PC-9 (cell line): ENCODE results near the gene ARHGEF9. TPM values are rescaled to one million over a fixed set of nuclear protein-coding genes. Genes with fewer than 3 reads are reported as not detected.
"Not testable (repeated sequence)": the region's sequence is repeated elsewhere in the genome, so short reads cannot be mapped to it uniquely, and the experiment has no call there.

ENCODE experiments used
- BruUV-seq: library from RNA; stranded (reverse); fragments of 400-500 nt; replicated peaks from 2 replicates; lab custom pipeline; 2021; lab: Mats Ljungman, UMichigan
- CTCF ChIA-PET: fragments of 300-600 bp; sonication (Branson Sonifier 250); formaldehyde crosslinking; loops from one replicate; lab custom pipeline; 2022; ENCODE audit warnings: antibody characterized with exemption; lab: Charles Lee
- POLR2A ChIA-PET: fragments of 300-600 bp; sonication (Branson Sonifier 250); formaldehyde crosslinking; loops from one replicate; lab custom pipeline; 2022; ENCODE audit warnings: antibody characterized with exemption; ENCODE audit not compliant: unreplicated experiment; lab: Charles Lee
- DNase-seq, 2 experiments: peaks; one replicate each; pipeline versions ENCODE4 v3.0.0 to v3.0.0-alpha.2; 2015 to 2022; ENCODE audit warnings: mixed read lengths in 1 of 2
- H2AFZ ChIP-seq: fragments of 200-600 bp; sonication (generic); 2 replicates; pipeline ENCODE4 v1.8.1; 2017; ENCODE audit warnings: antibody characterized with exemption
- H3F3A ChIP-seq: fragments of 200-600 bp; sonication (generic); 2 replicates; pipeline ENCODE4 v1.8.1; 2017; ENCODE audit warnings: antibody characterized with exemption, mild to moderate bottlenecking, low read depth; ENCODE audit not compliant: insufficient read depth
- H3K27ac ChIP-seq: fragments of 200-600 bp; sonication (generic); 2 replicates; pipeline ENCODE4 v1.6.1; 2016; ENCODE audit warnings: mixed run types
- H3K27me3 ChIP-seq: fragments of 200-600 bp; sonication (generic); 2 replicates; pipeline ENCODE4 v1.6.1; 2016; ENCODE audit warnings: low read depth, mixed run types; ENCODE audit not compliant: insufficient read depth
- H3K36me3 ChIP-seq: fragments of 200-600 bp; sonication (generic); 2 replicates; pipeline ENCODE4 v1.6.1; 2016; ENCODE audit warnings: low read depth, mixed run types
- H3K4me1 ChIP-seq: fragments of 200-600 bp; sonication (generic); replicated peaks from 2 replicates; pipeline ENCODE4 v1.6.1; 2016; ENCODE audit warnings: mixed run types; ENCODE audit not compliant: insufficient read depth
- H3K4me2 ChIP-seq: fragments of 200-600 bp; sonication (generic); 2 replicates; pipeline ENCODE4 v1.6.1; 2017; ENCODE audit warnings: mixed run types
- H3K4me3 ChIP-seq: fragments of 200-600 bp; sonication (generic); 2 replicates; pipeline ENCODE4 v1.6.1; 2016; ENCODE audit warnings: mixed run types
- H3K79me2 ChIP-seq: fragments of 200-600 bp; sonication (generic); 2 replicates; pipeline ENCODE4 v1.6.1; 2017; ENCODE audit warnings: low read depth, mixed run types
- H3K9me2 ChIP-seq: fragments of 200-600 bp; sonication (generic); 2 replicates; pipeline ENCODE4 v1.8.1; 2017; ENCODE audit warnings: mild to moderate bottlenecking; ENCODE audit not compliant: insufficient read depth
- H3K9me3 ChIP-seq: fragments of 200-600 bp; sonication (generic); 2 replicates; pipeline ENCODE4 v1.8.1; 2016; ENCODE audit warnings: low read depth; ENCODE audit not compliant: insufficient read depth
- H4K20me1 ChIP-seq: fragments of 200-600 bp; sonication (generic); 2 replicates; pipeline ENCODE4 v1.8.1; 2017; ENCODE audit not compliant: insufficient read depth
- EZH2 ChIP-seq: fragments of 200-600 bp; sonication (generic); IDR thresholded peaks from 2 replicates; pipeline ENCODE4 v1.8.0; 2017; ENCODE audit warnings: antibody characterized with exemption, low read depth
- intact Hi-C: fragments of 100-400 bp; cut with micrococcal nuclease; formaldehyde crosslinking; loops from one replicate; pipeline ENCODE4 v1.10.0; 2022; ENCODE audit not compliant: unreplicated experiment
- total RNA-seq: library from RNA; stranded (reverse); gene quantifications from 2 replicates; pipeline ENCODE4 v1.2.3, GENCODE V29; 2021
- TF ChIP-seq, protein P1 (sequence below): fragments of 200-600 bp; sonication (generic); conservative IDR thresholded peaks from 2 replicates; pipeline ENCODE4 v1.6.1; 2017; ENCODE audit warnings: mixed run types, antibody characterized with exemption, mild to moderate bottlenecking, moderate library complexity

Gene ARHGEF9
- total RNA-seq, 1 experiment from 2014 or later: 23.4 TPM

DNA sequence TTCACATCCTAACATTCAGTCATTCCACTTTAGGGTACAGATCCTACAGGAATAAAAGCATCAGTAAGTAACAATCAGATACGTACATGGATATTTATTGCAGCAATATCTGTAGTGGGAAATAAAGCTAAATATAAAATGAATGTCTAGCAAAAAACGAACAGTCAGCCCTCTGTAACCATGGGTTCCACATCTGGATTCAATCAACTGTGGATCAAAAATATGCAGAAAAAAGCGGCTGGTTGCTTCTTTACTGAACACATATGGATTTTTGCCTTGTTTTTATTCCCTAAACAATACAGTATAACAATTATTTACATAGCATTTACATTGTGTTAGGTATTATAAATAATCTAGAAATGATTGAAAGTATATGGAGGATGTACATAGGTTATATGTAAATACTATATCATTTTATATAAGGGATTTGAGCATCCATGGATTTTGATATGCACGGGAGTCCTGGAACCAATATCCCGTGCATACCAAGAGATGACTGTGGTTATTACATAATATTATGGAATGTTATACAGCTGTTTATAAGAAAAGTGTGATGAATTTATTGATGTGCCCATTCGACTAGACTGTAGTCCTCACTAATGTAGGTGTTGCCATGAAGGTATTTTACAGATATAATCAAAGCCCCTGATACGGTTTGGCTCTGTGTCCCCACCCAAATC, 132.8 kb downstream of the ARHGEF9 start:
- Histone ChIP-seq H3K9me3 (no peaks in the 10 kb centered on the region), H3K36me3 (no peaks in the 10 kb centered on the region), H2AFZ (no peak overlapping the region), H3F3A (no peaks in the 10 kb centered on the region), H3K9me2 (no peaks in the 10 kb centered on the region), H3K27ac (no peak overlapping the region), H3K79me2 (no peaks in the 10 kb centered on the region), H3K27me3 (no peaks in the 10 kb centered on the region), H3K4me2 (no peak overlapping the region), H4K20me1 (no peaks in the 10 kb centered on the region), H3K4me1 (no peaks in the 10 kb centered on the region), H3K4me3 (no peak overlapping the region)
- CTCF ChIA-PET: no interaction called here
- BruUV-seq: no TSS peak
- TF ChIP-seq, protein P1, sequence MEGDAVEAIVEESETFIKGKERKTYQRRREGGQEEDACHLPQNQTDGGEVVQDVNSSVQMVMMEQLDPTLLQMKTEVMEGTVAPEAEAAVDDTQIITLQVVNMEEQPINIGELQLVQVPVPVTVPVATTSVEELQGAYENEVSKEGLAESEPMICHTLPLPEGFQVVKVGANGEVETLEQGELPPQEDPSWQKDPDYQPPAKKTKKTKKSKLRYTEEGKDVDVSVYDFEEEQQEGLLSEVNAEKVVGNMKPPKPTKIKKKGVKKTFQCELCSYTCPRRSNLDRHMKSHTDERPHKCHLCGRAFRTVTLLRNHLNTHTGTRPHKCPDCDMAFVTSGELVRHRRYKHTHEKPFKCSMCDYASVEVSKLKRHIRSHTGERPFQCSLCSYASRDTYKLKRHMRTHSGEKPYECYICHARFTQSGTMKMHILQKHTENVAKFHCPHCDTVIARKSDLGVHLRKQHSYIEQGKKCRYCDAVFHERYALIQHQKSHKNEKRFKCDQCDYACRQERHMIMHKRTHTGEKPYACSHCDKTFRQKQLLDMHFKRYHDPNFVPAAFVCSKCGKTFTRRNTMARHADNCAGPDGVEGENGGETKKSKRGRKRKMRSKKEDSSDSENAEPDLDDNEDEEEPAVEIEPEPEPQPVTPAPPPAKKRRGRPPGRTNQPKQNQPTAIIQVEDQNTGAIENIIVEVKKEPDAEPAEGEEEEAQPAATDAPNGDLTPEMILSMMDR: no peak
- no peak for TF ChIP-seq EZH2
- no peak for DNase-seq
- POLR2A ChIA-PET: no interaction called here
- intact Hi-C loops: no loop called here

GRCh38 chrX:63645748-63646147, 139.3 kb downstream of the ARHGEF9 start:
- BruUV-seq, H3K4me2 ChIP-seq, CTCF ChIA-PET: not testable (repeated sequence)

GRCh38 chrX:63635750-63636149, 149.3 kb downstream of the ARHGEF9 start:
- Histone ChIP-seq H3F3A (no peaks in the 10 kb centered on the region), H3K9me3 (no peaks in the 10 kb centered on the region), H2AFZ (no peak overlapping the region), H3K9me2 (no peaks in the 10 kb centered on the region), H3K36me3 (no peaks in the 10 kb centered on the region), H3K4me1 (no peaks in the 10 kb centered on the region), H3K27me3 (no peaks in the 10 kb centered on the region), H3K4me2 (no peak overlapping the region), H3K4me3 (no peak overlapping the region), H4K20me1 (no peaks in the 10 kb centered on the region), H3K27ac (no peak overlapping the region), H3K79me2 (no peaks in the 10 kb centered on the region)
- TF ChIP-seq, protein P1: no peak
- TF ChIP-seq EZH2: no peak
- DNase-seq: no peak
- POLR2A ChIA-PET: no interaction called here
- intact Hi-C loops: no loop called here
- no TSS peak for BruUV-seq
- CTCF ChIA-PET: no interaction called here

More at GRCh38 chrX:63645748-63646147, 139.3 kb downstream of the ARHGEF9 start:
- H3K9me2 ChIP-seq, H3K4me1 ChIP-seq, H3K4me3 ChIP-seq, H3K36me3 ChIP-seq, H2AFZ ChIP-seq, H3K27ac ChIP-seq, H3K79me2 ChIP-seq, intact Hi-C loops, H3F3A ChIP-seq, H3K9me3 ChIP-seq, H4K20me1 ChIP-seq, POLR2A ChIA-PET, DNase-seq, H3K27me3 ChIP-seq: not testable (repeated sequence)
